ENCODE results near the gene GRPEL1. TPM values are rescaled to one million over a fixed set of nuclear protein-coding genes. Genes with fewer than 3 reads are reported as not detected.

The GRPEL1 gene
- total and polyA plus RNA-seq, 10 of the 15 experiments (the other 5 are each of a cell fraction or from before 2014, with no cell fraction given), result 30.8 to 119 (median 67.6) TPM

DNA sequence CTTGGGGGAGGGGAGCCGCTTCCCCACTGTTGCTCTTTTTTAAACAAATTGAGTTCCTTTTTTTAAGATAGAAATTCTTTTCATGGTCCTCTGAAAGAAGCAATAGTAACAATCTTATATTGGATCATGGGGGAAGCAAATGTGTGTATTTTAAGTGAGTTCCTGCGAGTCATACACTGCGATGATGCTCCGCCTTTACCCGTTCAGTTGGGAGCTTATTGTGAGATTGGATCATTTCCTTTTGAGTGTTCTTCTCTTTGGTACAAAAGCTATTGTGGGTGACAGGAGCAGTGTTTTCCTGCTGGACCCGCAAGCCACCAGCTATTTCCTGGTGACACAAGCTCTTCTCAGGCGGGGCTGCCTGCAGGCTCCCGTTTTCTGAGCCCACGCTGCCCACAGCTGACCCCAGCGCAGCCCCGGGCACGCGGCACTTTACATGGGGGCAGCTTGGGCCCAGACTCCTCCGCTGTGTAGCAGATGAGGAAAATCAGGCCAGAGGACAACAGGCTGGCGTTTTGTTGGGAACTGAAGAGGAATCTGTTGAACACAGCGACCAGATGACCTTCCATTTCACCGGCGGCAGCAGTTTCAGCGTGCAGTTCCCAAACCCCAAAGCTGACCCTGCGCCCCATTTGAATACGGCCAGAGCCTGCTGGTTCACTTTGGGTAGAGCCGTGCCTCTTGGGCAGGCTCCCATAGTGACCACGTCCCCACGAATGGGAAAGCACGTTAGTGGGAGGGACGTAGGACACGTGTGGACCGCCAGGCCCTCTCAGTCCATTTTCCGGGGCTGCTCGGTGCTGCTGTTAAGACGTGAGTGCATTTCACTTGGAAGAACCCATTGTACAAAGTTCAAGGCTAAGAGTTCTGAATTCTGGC lies 12.5 kb downstream of the GRPEL1 start:
- H3K4me3 ChIP-seq, result no peak overlapping the region
- H3K36me3 ChIP-seq (ENCODE audit: control insufficient read depth in 2 of 2, insufficient read depth in 2 of 2, low read length in 1 of 2), result peaks cover 14 to 29% of the 10 kb centered on the region in 2 experiments
- H3K4me2 ChIP-seq (ENCODE audit: control insufficient read depth, insufficient read depth), result no peak overlapping the region
- in situ Hi-C loops (cut with MboI) (no loop called here), intact Hi-C loops (cut with micrococcal nuclease; ENCODE audit: unreplicated experiment) (no loop called here)
- DNase-seq (ENCODE audit: low read depth, low spot score) (no peak), ATAC-seq (no peak), FAIRE-seq (no peak)
- no peak overlapping the region for H3K9ac ChIP-seq (ENCODE audit: control insufficient read depth, insufficient read depth, low read length)
- POLR2A ChIA-PET, result interaction anchor here (1.0 kb wide), 1 partner anchor 11 kb away, joined by 3 read pairs; no protein-coding TSS in a partner anchor
- H3K27ac ChIP-seq (ENCODE audit: control insufficient read depth, insufficient read depth), result no peak overlapping the region
- H3K79me2 ChIP-seq (ENCODE audit: control insufficient read depth, insufficient read depth, low read length), result no peaks in the 10 kb centered on the region; the same call in none of the 2 replicates
- CTCF ChIA-PET, result interaction anchor here (5.6 kb wide), 1 partner anchor 14 kb away, joined by 41 read pairs; the partner anchor contains the start of gene GRPEL1
- H2AFZ ChIP-seq (ENCODE audit: control insufficient read depth, low read depth, low read length), result no peak overlapping the region
- BruUV-seq (replicated peaks), result no TSS peak
- H3K9me3 ChIP-seq (replicated peaks; ENCODE audit: control insufficient read depth, insufficient read depth, low read length), result no peaks in the 10 kb centered on the region
- no peaks in the 10 kb centered on the region for H3K27me3 ChIP-seq (replicated peaks in 1 of 2; ENCODE audit: control insufficient read depth in 2 of 2, insufficient read depth in 2 of 2, low read length in 1 of 2)
- RAD21 ChIA-PET (ENCODE audit: unreplicated experiment), result no interaction called here
- H4K20me1 ChIP-seq (ENCODE audit: control insufficient read depth, insufficient read depth), result no peaks in the 10 kb centered on the region
- SMC1A ChIA-PET (ENCODE audit: uncharacterized antibody, unreplicated experiment), result no interaction called here
- whole genome bisulfite sequencing (ENCODE audit: insufficient coverage, insufficient replicate concordance, low lambda C conversion rate, missing lambda C conversion rate), result 94% methylated on average over 31 of the region's 31 CpGs
- peaks cover 14% of the 10 kb centered on the region for H3K4me1 ChIP-seq (ENCODE audit: control insufficient read depth, insufficient read depth, low read length)
- no peak for TF ChIP-seq CHD4 (IDR thresholded peaks at IDR 0.05)
- TF ChIP-seq ZNF217 (IDR thresholded peaks at IDR 0.05), result no peak
- no peak for TF ChIP-seq FOS (IDR thresholded peaks at IDR 0.05; ENCODE audit: borderline replicate concordance, extremely low read depth, insufficient read length)
- no peak for TF ChIP-seq WRNIP1 (IDR thresholded peaks at IDR 0.05; ENCODE audit: borderline replicate concordance, low read depth, low read length)
- no peak for TF ChIP-seq ZNF24 (IDR thresholded peaks at IDR 0.05)
- no peak for TF ChIP-seq MTA3 (IDR thresholded peaks at IDR 0.05; ENCODE audit: borderline replicate concordance, low read length)
- no peak for TF ChIP-seq BCL11A (IDR thresholded peaks at IDR 0.05; ENCODE audit: low read depth, low read length)
- no peak for TF ChIP-seq CBX5 (IDR thresholded peaks at IDR 0.05; ENCODE audit: low read depth)
- no peak for TF ChIP-seq STAT3 (IDR thresholded peaks at IDR 0.05; ENCODE audit: low read depth, low read length)
- no peak for TF ChIP-seq NFXL1 (IDR thresholded peaks at IDR 0.05; ENCODE audit: borderline replicate concordance)
- no peak for TF ChIP-seq PAX5 (IDR thresholded peaks at IDR 0.05; ENCODE audit: borderline replicate concordance, low read depth, low read length)
- TF ChIP-seq REST (IDR thresholded peaks at IDR 0.05; ENCODE audit: low read depth, low read length), result no peak
- no peak for TF ChIP-seq LARP7 (IDR thresholded peaks at IDR 0.05)
- no peak for TF ChIP-seq ZBTB11 (CRISPR knock-in tag; IDR thresholded peaks at IDR 0.05)
- TF ChIP-seq ZNF622 (IDR thresholded peaks at IDR 0.05), result no peak
- TF ChIP-seq EZH2 (IDR thresholded peaks at IDR 0.05; ENCODE audit: borderline replicate concordance, control insufficient read depth, low read depth, low read length), result no peak
- no peak for TF ChIP-seq ZBED1 (IDR thresholded peaks at IDR 0.05; ENCODE audit: borderline replicate concordance)
- TF ChIP-seq SUPT20H (IDR thresholded peaks at IDR 0.05; ENCODE audit: borderline replicate concordance, control insufficient read depth, low read depth, low read length), result no peak
- TF ChIP-seq KAT2A (conservative IDR thresholded peaks at IDR 0.05; ENCODE audit: control insufficient read depth, low read depth, low read length), result no peak
